Measurements from ENCODE around the gene SUGCT. TPM values are rescaled to one million over a fixed set of nuclear protein-coding genes. Genes with fewer than 3 reads are reported as not detected.

The SUGCT gene
- total RNA-seq, 1 experiment from 2014 or later = 5.4 TPM

DNA sequence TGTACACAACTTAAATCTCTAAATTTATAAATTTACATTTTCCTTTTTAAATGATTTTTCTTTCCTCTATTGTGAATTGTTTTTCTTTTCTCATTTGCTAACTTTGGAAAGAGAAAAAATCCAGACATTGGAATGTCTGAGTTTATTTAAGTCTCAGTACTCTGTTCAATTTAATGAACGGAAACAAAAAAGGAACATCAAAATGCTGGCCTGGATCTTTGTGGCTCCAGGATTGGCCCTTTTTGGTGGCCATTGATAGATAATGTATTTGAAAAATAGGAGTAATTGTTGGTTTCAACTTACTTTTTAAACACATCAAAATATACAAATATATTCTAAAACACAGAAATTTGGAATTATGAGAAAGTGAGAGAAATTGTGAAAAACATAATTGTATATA is 336.0 kb downstream of the SUGCT start:
- no CpG with 5 or more reads among the region's 1 CpG for WGBS (ENCODE audit: extremely low coverage, insufficient read length, low lambda C conversion rate)
- Histone ChIP-seq H3T11ph (ENCODE audit: low read length) (no peak overlapping the region), H3K79me2 (ENCODE audit: insufficient read depth, low read length) (no peaks in the 10 kb centered on the region), H2BK15ac (ENCODE audit: low read depth, low read length) (no peak overlapping the region), H3K4me1 (ENCODE audit: insufficient read depth, low read length) (no peaks in the 10 kb centered on the region), H2BK20ac (ENCODE audit: low read depth, low read length, poor library complexity, severe bottlenecking) (no peak overlapping the region), H4K20me1 (ENCODE audit: control insufficient read depth, insufficient read depth, insufficient read length) (no peaks in the 10 kb centered on the region), H3K23ac (ENCODE audit: insufficient read length, low read depth, low read length) (no peak overlapping the region), H3K23me2 (ENCODE audit: insufficient read length, low read depth, low read length, poor library complexity, severe bottlenecking) (no peaks in the 10 kb centered on the region), H4K5ac (ENCODE audit: insufficient read length, low read depth, low read length) (no peak overlapping the region), H3K9me3 (ENCODE audit: control insufficient read depth, low read depth, low read length) (no peaks in the 10 kb centered on the region), H3K56ac (ENCODE audit: insufficient read length, low read depth, low read length) (no peak overlapping the region), H4K8ac (replicated peaks; ENCODE audit: insufficient read length, low read depth, low read length) (no peak overlapping the region), H2AK5ac (ENCODE audit: insufficient read length, low read length) (no peak overlapping the region), H4K91ac (ENCODE audit: insufficient read length, low read depth, low read length) (no peak overlapping the region), H3K4ac (ENCODE audit: low read depth, low read length) (no peak overlapping the region), H3K4me2 (ENCODE audit: insufficient read depth, insufficient read length, low read length) (no peak overlapping the region), H3K18ac (ENCODE audit: insufficient read length, low read depth, low read length) (no peak overlapping the region), H2BK5ac (ENCODE audit: insufficient read length, low read length) (no peak overlapping the region), H3K79me1 (ENCODE audit: insufficient read depth, low read depth, low read length, poor library complexity, severe bottlenecking) (no peaks in the 10 kb centered on the region), H3K14ac (ENCODE audit: insufficient read depth, low read length) (no peak overlapping the region), H3K27me3 (ENCODE audit: insufficient read depth, low read length) (no peaks in the 10 kb centered on the region), H2AFZ (ENCODE audit: low read length) (no peak overlapping the region), H2BK120ac (ENCODE audit: low read depth, low read length, poor library complexity, severe bottlenecking) (no peak overlapping the region), H2BK12ac (ENCODE audit: insufficient read length, low read depth, low read length) (no peak overlapping the region), H3K9ac (ENCODE audit: extremely low read depth, insufficient read length, low read length) (no peak overlapping the region), H3K27ac (ENCODE audit: insufficient read length, low read depth, low read length) (no peak overlapping the region)
- Mint-ChIP-seq H3K36me3 (ENCODE audit: insufficient read depth in 1 of 3, low read depth in 3 of 3) (no peaks in the 10 kb centered on the region), H3K4me3 (no peak overlapping the region), H3K27me3 (ENCODE audit: low read depth) (no peaks in the 10 kb centered on the region), H3K27ac (no peak overlapping the region), H3K4me1 (no peaks in the 10 kb centered on the region), H3K9me3 (no peaks in the 10 kb centered on the region)
- no peak for DNase-seq
- TF ChIP-seq, protein P1, sequence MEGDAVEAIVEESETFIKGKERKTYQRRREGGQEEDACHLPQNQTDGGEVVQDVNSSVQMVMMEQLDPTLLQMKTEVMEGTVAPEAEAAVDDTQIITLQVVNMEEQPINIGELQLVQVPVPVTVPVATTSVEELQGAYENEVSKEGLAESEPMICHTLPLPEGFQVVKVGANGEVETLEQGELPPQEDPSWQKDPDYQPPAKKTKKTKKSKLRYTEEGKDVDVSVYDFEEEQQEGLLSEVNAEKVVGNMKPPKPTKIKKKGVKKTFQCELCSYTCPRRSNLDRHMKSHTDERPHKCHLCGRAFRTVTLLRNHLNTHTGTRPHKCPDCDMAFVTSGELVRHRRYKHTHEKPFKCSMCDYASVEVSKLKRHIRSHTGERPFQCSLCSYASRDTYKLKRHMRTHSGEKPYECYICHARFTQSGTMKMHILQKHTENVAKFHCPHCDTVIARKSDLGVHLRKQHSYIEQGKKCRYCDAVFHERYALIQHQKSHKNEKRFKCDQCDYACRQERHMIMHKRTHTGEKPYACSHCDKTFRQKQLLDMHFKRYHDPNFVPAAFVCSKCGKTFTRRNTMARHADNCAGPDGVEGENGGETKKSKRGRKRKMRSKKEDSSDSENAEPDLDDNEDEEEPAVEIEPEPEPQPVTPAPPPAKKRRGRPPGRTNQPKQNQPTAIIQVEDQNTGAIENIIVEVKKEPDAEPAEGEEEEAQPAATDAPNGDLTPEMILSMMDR (conservative IDR thresholded peaks at IDR 0.05) = no peak
